Stimulated activated CD4-positive, alpha-beta T cell treated with anti-CD3 and anti-CD28 coated beads, Interleukin-2, amount 100 ng/mL, for 24 hours (primary cell): Measurements from ENCODE around the gene DUOXA1.
"Not testable (repeated sequence)": the region's sequence is repeated elsewhere in the genome, so short reads cannot be mapped to it uniquely, and the experiment has no call there.

Experiments
- DNase-seq, 2 donors: peaks; one replicate each; pipeline ENCODE4 v3.0.0-alpha.2; 2020

Gene DUOXA1

DNA sequence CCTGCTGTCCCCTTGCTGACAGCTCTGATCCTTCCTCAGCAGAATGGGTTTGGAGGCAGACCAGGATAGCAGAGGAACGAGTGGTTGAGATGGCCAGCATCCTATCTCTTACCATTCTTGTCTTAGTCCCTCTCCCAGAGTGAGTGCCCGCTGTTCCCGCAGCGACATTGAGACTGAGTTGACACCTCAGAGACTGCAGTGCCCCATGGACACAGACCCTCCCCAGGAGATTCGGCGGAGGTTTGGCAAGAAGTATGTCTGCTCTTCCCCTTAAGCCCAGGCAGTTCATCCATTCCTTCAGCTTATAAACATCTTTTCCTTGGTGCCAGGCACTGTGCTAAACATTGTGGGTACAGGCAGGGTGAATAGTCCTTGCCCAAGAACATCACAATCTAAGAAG lies 21.3 kb upstream of the DUOXA1 start:
- DNase-seq: no peak

- no peak for DNase-seq
These were observed 20.8 kb upstream of the DUOXA1 start for GRCh38 chr15:45150481-45150880.

- DNase-seq: no peak
These were observed 19.4 kb upstream of the DUOXA1 start for GRCh38 chr15:45149060-45149459.

- DNase-seq: no peak
These were observed 18.7 kb upstream of the DUOXA1 start for GRCh38 chr15:45148076-45149059.

- DNase-seq: no peak
These were observed 17.9 kb upstream of the DUOXA1 start for GRCh38 chr15:45147606-45148005.

- no peak for DNase-seq
These were observed 16.7 kb upstream of the DUOXA1 start for GRCh38 chr15:45146405-45146804.

- no peak for DNase-seq
These were observed 15.1 kb upstream of the DUOXA1 start for GRCh38 chr15:45144775-45145174.

GRCh38 chr15:45143946-45144345 lies 14.3 kb upstream of the DUOXA1 start:
- no peak for DNase-seq

GRCh38 chr15:45143056-45143455 lies 13.4 kb upstream of the DUOXA1 start:
- DNase-seq: no peak

DNA sequence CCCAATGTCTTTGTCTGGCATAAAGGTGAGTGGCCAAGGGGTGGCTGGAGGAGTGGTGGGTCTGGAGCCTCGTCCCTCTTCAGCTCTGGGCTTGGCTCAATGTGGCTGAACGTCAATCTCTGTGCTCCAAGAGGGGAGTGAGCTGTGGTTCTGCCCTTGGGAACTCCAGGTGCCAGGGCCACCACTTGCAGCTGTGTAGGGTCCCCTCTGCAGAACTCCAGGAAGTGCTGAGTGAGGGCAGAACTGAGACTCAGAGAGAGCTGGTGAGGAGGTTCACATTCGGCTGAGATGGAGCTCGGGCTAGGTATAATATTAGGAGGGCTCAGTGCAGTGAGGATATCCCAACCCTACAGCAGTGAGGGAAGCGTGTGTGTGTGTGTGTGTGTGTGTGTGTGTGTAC lies 11.7 kb upstream of the DUOXA1 start:
- DNase-seq: no peak

DNA sequence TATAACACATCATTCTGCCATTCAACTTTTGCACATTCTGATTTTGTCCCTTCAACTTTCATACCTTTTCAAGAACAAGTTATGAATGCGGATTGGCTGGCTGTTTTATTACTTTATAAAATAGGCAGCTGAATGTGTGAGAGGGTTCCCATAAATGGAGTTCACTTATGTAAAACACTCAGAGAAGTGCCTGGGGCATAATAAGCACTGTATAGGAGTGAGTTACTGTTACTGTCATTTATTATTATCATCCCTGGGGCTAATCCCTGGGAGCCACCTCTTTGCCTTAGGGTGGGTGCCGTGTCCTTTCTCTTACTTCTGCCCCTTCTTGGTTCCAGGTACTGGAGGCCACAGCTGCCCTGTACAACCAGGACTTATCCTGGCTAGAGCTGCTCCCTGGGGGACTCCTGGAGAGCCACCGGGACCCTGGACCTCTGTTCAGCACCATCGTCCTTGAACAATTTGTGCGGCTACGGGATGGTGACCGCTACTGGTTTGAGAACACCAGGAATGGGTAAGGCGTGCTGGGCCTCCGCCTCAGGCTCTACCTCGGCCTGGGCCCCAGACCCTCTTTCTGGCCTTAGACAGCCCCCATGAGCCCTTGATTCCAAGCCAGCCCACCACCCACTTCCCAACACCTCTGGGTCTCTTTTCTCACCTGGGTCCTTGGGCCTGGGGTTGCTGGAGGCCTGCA lies 11.0 kb upstream of the DUOXA1 start:
- DNase-seq: no peak

DNA sequence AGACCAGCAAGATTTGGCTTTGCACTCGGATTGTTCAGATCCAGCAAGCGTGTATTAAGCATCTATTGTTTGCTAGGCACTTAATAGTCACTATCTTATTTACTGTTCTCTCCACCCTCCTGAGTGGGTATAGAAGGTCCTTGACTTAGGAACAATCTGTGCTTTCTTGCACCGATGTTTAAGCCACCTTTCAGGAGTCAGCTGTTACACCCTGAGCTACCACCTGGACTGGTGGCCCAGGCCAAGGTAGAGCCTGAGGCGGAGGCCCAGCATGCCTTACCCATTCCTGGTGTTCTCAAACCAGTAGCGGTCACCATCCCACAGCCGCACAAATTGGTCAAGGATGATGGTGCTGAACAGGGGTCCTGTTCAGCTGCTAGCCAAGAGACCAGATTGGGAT lies 10.1 kb upstream of the DUOXA1 start:
- no peak for DNase-seq

GRCh38 chr15:45138814-45139765 lies 9.4 kb upstream of the DUOXA1 start:
- no peak for DNase-seq

DNA sequence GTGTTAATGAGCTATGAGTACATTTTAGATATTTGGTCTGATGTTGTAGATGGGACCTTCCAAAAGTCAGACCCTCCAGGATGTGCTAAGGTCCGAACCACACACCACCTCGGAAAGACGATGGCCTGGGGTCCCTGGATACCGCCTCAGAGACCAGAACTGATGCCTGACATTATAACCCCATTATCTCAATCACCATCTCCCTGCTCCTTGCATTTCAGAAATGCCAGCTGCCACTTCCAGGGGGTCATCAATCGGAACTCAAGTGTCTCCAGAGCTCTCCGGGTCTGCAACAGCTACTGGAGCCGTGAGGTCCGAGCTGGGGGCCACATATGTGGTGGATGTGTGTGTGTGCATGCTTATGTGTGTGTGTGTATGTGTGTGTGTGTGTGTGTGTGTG lies 8.0 kb upstream of the DUOXA1 start:
- DNase-seq: no peak

DNA sequence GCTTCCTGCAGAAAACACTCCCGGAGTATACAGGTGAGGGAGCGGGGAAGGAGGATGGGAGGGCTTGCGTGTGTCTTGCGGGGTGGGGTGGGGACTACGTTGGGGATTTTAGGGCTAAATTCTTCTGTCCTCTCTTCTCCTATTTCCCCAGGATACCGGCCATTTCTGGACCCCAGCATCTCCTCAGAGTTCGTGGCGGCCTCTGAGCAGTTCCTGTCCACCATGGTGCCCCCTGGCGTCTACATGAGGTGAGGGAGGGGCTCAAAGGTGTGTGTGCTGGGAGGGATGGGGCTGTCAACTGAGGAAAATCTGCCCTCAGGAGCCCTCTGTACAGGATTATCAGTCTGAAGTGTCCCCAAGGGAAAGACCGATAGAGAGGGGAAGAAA lies 6.7 kb upstream of the DUOXA1 start:
- DNase-seq: peak in 1 of 2 donors; percentile 19

DNA sequence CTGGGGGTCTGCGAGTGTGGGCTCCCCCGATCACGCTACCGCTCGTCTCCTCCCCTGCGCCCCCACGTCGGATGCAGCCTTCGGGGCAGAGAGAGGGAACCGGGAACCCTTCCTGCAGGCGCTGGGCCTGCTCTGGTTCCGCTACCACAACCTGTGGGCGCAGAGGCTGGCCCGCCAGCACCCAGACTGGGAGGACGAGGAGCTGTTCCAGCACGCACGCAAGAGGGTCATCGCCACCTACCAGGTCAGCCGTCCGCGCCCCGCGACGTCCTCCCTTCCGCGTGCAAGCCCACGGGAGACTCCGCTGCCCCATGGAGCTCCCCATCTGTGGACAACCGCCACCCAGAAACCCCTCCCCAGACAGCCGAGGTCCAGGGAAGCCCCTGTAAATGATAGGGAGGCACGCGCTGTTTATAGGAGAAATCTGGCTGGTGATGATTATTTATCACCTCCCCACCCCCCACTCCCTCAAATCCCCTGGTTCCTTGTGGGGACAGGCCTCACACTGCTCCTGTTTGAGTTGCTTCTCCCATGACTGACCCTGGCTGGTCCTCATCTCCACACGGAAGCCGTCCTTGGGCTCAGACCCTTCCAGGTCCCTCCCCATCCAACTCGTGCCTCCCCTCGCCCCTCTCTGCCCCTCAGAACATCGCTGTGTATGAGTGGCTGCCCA lies 6.2 kb upstream of the DUOXA1 start:
- DNase-seq: not testable (repeated sequence)

DNA sequence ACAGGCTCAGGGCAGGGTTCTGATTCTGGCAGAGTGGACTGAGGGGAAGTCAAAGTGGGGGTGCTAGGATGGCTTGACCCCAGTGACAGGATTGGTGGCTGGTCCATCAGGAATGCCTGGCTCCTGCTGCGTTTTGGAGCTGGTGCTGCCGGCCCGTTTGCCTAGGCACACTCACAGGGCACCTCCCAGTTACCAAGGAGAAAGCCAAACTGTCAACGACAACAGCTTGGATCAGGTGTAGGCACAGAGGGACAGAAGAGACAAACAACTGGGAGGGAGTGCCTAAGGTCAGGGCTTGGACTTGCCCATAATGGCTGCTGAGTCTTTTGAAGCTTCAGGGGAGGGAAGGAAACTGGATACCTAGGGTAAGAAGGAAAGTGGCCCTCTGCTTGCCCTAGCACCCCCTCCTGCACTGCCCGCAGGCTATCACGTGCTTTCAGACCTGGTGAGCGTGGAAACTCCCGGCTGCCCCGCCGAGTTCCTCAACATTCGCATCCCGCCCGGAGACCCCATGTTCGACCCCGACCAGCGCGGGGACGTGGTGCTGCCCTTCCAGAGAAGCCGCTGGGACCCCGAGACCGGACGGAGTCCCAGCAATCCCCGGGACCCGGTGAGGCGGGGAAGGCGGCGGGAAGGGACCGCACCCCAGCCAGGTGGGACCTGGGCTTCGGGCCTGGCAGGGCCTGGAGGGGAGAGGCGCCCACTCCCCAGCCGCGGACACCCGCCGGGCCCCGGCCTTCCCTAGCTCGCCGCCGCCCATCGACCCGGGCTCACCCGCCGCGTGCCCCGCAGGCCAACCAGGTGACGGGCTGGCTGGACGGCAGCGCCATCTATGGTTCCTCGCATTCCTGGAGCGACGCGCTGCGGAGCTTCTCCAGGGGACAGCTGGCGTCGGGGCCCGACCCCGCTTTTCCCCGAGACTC lies 5.3 kb upstream of the DUOXA1 start:
- peak in 1 of 2 donors; percentile 37 for DNase-seq

GRCh38 chr15:45134046-45134445 lies 4.4 kb upstream of the DUOXA1 start:
- DNase-seq: no peak

DNA sequence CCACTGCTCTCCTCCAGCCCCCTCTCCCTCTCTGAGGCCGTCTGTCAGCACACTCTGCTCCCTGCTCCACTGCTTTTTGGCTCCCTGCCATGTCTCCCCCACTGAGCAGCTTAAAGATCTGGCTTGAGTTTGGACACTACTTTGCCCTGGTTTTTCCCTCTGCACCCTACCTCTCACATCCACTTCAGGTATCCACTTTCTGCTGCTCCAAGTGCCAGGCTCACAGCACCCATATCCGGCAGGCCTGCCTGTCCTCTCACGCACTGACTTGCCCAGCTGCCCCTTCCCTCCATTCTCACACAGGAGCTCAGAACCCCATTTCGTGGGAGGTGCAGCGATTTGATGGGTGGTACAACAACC lies 3.9 kb upstream of the DUOXA1 start:
- DNase-seq: no peak

DNA sequence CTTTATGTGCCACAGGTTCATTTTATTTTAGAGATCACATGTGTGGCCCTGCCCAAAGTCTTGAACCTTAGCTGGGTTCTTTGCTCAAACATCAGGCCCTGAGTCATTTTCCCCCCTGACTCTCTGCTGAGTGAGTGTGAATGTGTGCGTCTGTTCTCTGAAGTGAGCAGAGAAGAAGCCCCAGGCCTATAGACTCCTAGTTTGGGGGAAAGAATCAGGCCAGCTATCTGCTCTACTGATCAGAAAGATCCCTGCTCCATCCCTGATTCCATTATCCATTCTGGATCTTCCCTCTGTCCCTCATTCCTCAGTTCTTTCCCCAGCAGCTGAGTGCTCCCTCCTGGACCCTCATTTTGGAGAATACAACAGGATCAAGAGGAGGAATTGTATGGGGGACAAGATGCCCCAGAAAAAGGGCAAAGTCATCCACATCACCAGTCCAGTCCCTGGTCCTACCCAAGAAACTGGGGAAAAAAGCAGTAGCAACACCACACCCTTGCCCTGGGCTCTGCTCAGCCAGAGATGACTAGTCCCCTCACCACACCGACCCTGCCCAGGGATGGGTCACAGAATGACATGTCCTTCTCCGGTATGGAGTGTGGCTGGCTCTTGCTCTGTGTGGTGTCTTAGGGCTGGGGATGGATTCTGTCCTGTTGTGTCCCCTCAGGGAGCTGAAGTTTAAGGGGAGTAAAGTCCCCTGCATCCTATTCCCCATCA lies 3.3 kb upstream of the DUOXA1 start:
- no peak for DNase-seq

DNA sequence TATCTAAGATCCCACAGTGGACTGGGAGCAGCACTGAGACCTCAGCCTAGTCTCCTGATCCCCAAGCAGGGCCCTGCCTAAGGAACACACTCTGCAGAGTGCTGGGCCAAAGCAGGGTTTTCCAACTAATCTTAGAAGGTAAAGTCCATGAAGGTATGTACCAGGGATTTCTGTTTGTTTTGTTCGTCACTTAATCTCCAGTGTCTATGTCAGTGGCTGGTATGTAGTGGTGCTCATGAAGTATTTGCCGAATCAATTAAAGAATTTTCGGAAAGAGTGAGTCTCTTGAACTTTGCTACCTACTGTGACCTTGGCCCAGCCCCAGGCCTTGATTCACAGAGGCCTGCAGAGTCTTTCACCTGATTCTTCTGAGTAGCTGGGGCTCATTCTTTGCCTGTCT lies 1.8 kb upstream of the DUOXA1 start:
- DNase-seq: no peak
